H1 (cell line): ENCODE measurements around the gene NPPA. TPM values are rescaled to one million over a fixed set of nuclear protein-coding genes. Genes with fewer than 3 reads are reported as not detected.

ENCODE experiments used
- CTCF ChIA-PET: fragments of 300-600 bp; sonication (Branson Sonifier 250); formaldehyde crosslinking; loops from one replicate; lab custom pipeline; 2021; ENCODE audit not compliant: partially characterized antibody; lab: Charles Lee
- POLR2A ChIA-PET: fragments of 300-600 bp; sonication (Branson Sonifier 250); formaldehyde crosslinking; loops from one replicate; lab custom pipeline; 2021; ENCODE audit warnings: inconsistent platforms; ENCODE audit not compliant: partially characterized antibody; lab: Charles Lee
- DNase-seq, 2 experiments: peaks; one replicate each; pipeline versions ENCODE4 v3.0.0 to v3.0.0-alpha.2; 2010 to 2022; ENCODE audit warnings: low spot score in 2 of 2, low read depth in 1 of 2, mixed read lengths in 1 of 2
- FAIRE-seq: peaks from 2 replicates; lab custom pipeline; 2011; peaks lifted over from hg19 to GRCh38; lab: Jason Lieb, UNC
- H2AFZ ChIP-seq: 2 replicates; pipeline ENCODE4 v1.8.1; 2012; ENCODE audit warnings: low read length, inconsistent platforms
- H2AK5ac ChIP-seq: 2 replicates; pipeline ENCODE4 v1.6.1; 2013; ENCODE audit warnings: low read depth, low read length
- H2BK120ac ChIP-seq: replicated peaks from 2 replicates; pipeline ENCODE3; 2013; ENCODE audit warnings: low read depth, low read length, inconsistent platforms
- H2BK12ac ChIP-seq: 2 replicates; pipeline ENCODE4 v1.6.1; 2013; ENCODE audit warnings: low read depth, low read length
- H2BK15ac ChIP-seq: 2 replicates; pipeline ENCODE4 v1.6.1; 2013; ENCODE audit warnings: low read length
- H2BK20ac ChIP-seq: 2 replicates; pipeline ENCODE4 v1.6.1; 2013; ENCODE audit warnings: low read length
- H2BK5ac ChIP-seq: 2 replicates; pipeline ENCODE4 v1.6.1; 2013; ENCODE audit warnings: low read depth, low read length
- H3K14ac ChIP-seq: 2 replicates; pipeline ENCODE4 v1.6.1; 2013; ENCODE audit warnings: inconsistent platforms; ENCODE audit not compliant: insufficient read length
- H3K18ac ChIP-seq: 2 replicates; pipeline ENCODE4 v1.6.1; 2013; ENCODE audit warnings: low read length; ENCODE audit errors: extremely low read depth
- H3K23ac ChIP-seq: 2 replicates; pipeline ENCODE4 v1.6.1; 2013; ENCODE audit warnings: inconsistent platforms; ENCODE audit not compliant: insufficient read length
- H3K23me2 ChIP-seq: 2 replicates; pipeline ENCODE4 v1.6.1; 2013; ENCODE audit warnings: low read depth, low read length
- H3K27ac ChIP-seq: 2 replicates; pipeline ENCODE4 v1.6.1; 2011; ENCODE audit warnings: low read depth, low read length, inconsistent platforms
- H3K27me3 ChIP-seq, 4 experiments: replicated peaks in 1 of 4; 1 replicate in 1 of 4; 2 replicates in 3 of 4; pipeline versions ENCODE4 v1.6.1 to v1.8.1; 2011 to 2013; ENCODE audit warnings: low read length in 3 of 4, mild to moderate bottlenecking in 3 of 4, inconsistent platforms in 2 of 4, mixed read lengths in 2 of 4, moderate library complexity in 1 of 4; ENCODE audit not compliant: control insufficient read depth in 3 of 4, insufficient read depth in 3 of 4; ENCODE audit errors: extremely low read depth in 1 of 4
- H3K36me3 ChIP-seq, 4 experiments: 2 replicates each; pipeline versions ENCODE4 v1.6.1 to v1.8.1; 2011 to 2013; ENCODE audit warnings: mild to moderate bottlenecking in 4 of 4, low read length in 3 of 4, moderate library complexity in 2 of 4, control low read depth in 1 of 4, inconsistent platforms in 1 of 4; ENCODE audit not compliant: insufficient read depth in 4 of 4, control insufficient read depth in 2 of 4
- H3K4ac ChIP-seq: replicated peaks from 2 replicates; pipeline ENCODE3; 2013; ENCODE audit warnings: low read length, low read depth, mixed read lengths, inconsistent platforms; ENCODE audit not compliant: insufficient read length
- H3K4me1 ChIP-seq, 4 experiments: replicated peaks in 1 of 4; 1 replicate in 1 of 4; 2 replicates in 3 of 4; pipeline versions ENCODE4 v1.6.1 to v1.8.1; 2011 to 2013; ENCODE audit warnings: low read length in 3 of 4, inconsistent platforms in 2 of 4, mixed read lengths in 1 of 4; ENCODE audit not compliant: insufficient read depth in 4 of 4, control insufficient read depth in 3 of 4
- H3K4me2 ChIP-seq, 2 experiments: 2 replicates each; pipeline versions ENCODE4 v1.6.1 to v1.8.1; 2011 to 2013; ENCODE audit warnings: low read depth in 2 of 2, low read length in 2 of 2, control low read depth in 1 of 2, inconsistent platforms in 1 of 2, mild to moderate bottlenecking in 1 of 2; ENCODE audit not compliant: insufficient read depth in 1 of 2
- H3K4me3 ChIP-seq, 4 experiments: fragments of 200-600, 300-600 bp in 1 of 4; sonication (generic), shearing (Covaris generic), sonication (Bioruptor Twin) in 1 of 4; 2 replicates each; pipeline versions ENCODE4 v1.5.1 to v1.8.1; 2011 to 2016; ENCODE audit warnings: low read length in 4 of 4, low read depth in 3 of 4, control low read depth in 2 of 4, inconsistent platforms in 2 of 4, mild to moderate bottlenecking in 2 of 4, mixed read lengths in 1 of 4, moderate library complexity in 1 of 4; ENCODE audit not compliant: insufficient read depth in 2 of 4; ENCODE audit errors: extremely low read depth in 1 of 4
- H3K56ac ChIP-seq: replicated peaks from 2 replicates; pipeline ENCODE3; 2013; ENCODE audit warnings: low read depth, mild to moderate bottlenecking, mixed read lengths, low read length, inconsistent platforms; ENCODE audit not compliant: insufficient read length
- H3K79me1 ChIP-seq: 2 replicates; pipeline ENCODE4 v1.6.1; 2013; ENCODE audit warnings: low read depth, low read length, control low read depth
- H3K79me2 ChIP-seq, 2 experiments: 2 replicates each; pipeline versions ENCODE4 v1.6.1 to v1.8.1; 2012 to 2013; ENCODE audit warnings: low read length in 2 of 2, mild to moderate bottlenecking in 2 of 2, inconsistent platforms in 1 of 2; ENCODE audit not compliant: insufficient read depth in 2 of 2, control insufficient read depth in 1 of 2
- H3K9ac ChIP-seq, 4 experiments: replicated peaks in 1 of 4; 1 replicate in 1 of 4; 2 replicates in 3 of 4; pipeline versions ENCODE4 v1.6.1 to v1.8.1; 2011 to 2013; ENCODE audit warnings: low read depth in 3 of 4, low read length in 3 of 4, control low read depth in 2 of 4, mild to moderate bottlenecking in 2 of 4, moderate library complexity in 2 of 4, inconsistent platforms in 1 of 4; ENCODE audit errors: extremely low read depth in 1 of 4
- H3K9me3 ChIP-seq, 2 experiments: 2 replicates each; pipeline versions ENCODE4 v1.6.1 to v1.8.1; 2012 to 2013; ENCODE audit warnings: mild to moderate bottlenecking in 2 of 2, moderate library complexity in 2 of 2, control low read depth in 1 of 2, inconsistent platforms in 1 of 2, low read depth in 1 of 2, low read length in 1 of 2, mixed read lengths in 1 of 2; ENCODE audit not compliant: insufficient read depth in 2 of 2
- H4K20me1 ChIP-seq, 2 experiments: replicated peaks in 1 of 2; 2 replicates each; pipeline versions ENCODE3 to v1.8.1; 2011 to 2013; ENCODE audit warnings: inconsistent platforms in 2 of 2, low read length in 2 of 2, mild to moderate bottlenecking in 1 of 2; ENCODE audit not compliant: insufficient read depth in 2 of 2, control insufficient read depth in 1 of 2
- H4K5ac ChIP-seq: 2 replicates; pipeline ENCODE4 v1.6.1; 2013; ENCODE audit warnings: low read length, low read depth, mixed read lengths, inconsistent platforms; ENCODE audit not compliant: insufficient read length
- H4K8ac ChIP-seq: 2 replicates; pipeline ENCODE4 v1.8.0; 2013; ENCODE audit warnings: mild to moderate bottlenecking, moderate library complexity, low read length, inconsistent platforms; ENCODE audit not compliant: insufficient read depth; ENCODE audit errors: extremely low read depth
- H4K91ac ChIP-seq: replicated peaks from 2 replicates; pipeline ENCODE3; 2013; ENCODE audit warnings: low read length, mixed read lengths, inconsistent platforms; ENCODE audit not compliant: insufficient read length
- BRCA1 ChIP-seq: IDR thresholded peaks from 2 replicates; pipeline ENCODE4 v1.6.1; 2012; ENCODE audit warnings: low read depth, low read length, improper control_type of control experiment
- CBX5 ChIP-seq: fragments of 300-800, 300-1000 bp; sonication (generic); IDR thresholded peaks from 2 replicates; pipeline ENCODE4 v1.7.1; 2016; ENCODE audit warnings: antibody characterized with exemption, low read length, low read depth
- CEBPB ChIP-seq: IDR thresholded peaks from 2 replicates; pipeline ENCODE4 v1.6.1; 2012; ENCODE audit warnings: low read depth, low read length
- CHD2 ChIP-seq: IDR thresholded peaks from 2 replicates; pipeline ENCODE4 v1.6.1; 2012; ENCODE audit warnings: low read length, improper control_type of control experiment
- HDAC2 ChIP-seq, 2 experiments: fragments of 300-600 bp in 1 of 2; sonication (generic) in 1 of 2; IDR thresholded peaks; 2 replicates each; pipeline ENCODE4 v1.6.1; 2011 to 2012; ENCODE audit warnings: low read depth in 2 of 2, low read length in 2 of 2, mild to moderate bottlenecking in 2 of 2, moderate library complexity in 2 of 2, borderline replicate concordance in 1 of 2, inconsistent platforms in 1 of 2
- KDM1A ChIP-seq: fragments of 200-600, 300-600 bp; sonication (generic); IDR thresholded peaks from 2 replicates; pipeline ENCODE4 v1.7.1; 2016; ENCODE audit warnings: mild to moderate bottlenecking, low read length, borderline replicate concordance
- MAFK ChIP-seq: IDR thresholded peaks from 2 replicates; pipeline ENCODE4 v1.6.1; 2012; ENCODE audit warnings: low read depth, mild to moderate bottlenecking, improper control_type of control experiment, low read length
- RAD21 ChIP-seq, 2 experiments: IDR thresholded peaks in 1 of 2; conservative IDR thresholded peaks in 1 of 2; 2 replicates each; pipeline ENCODE4 v1.6.1; 2011; ENCODE audit warnings: low read depth in 2 of 2, low read length in 2 of 2, improper control_type of control experiment in 1 of 2, inconsistent platforms in 1 of 2, mild to moderate bottlenecking in 1 of 2, moderate library complexity in 1 of 2
- SAP30 ChIP-seq: fragments of 300-600 bp; sonication (generic); IDR thresholded peaks from 2 replicates; pipeline ENCODE4 v1.7.1; 2012; ENCODE audit warnings: low read length, moderate library complexity, mild to moderate bottlenecking, inconsistent platforms; ENCODE audit not compliant: insufficient read depth, insufficient replicate concordance
- SIX5 ChIP-seq: IDR thresholded peaks from 2 replicates; pipeline ENCODE4 v1.6.1; 2011; ENCODE audit warnings: mild to moderate bottlenecking, low read depth, low read length
- SRF ChIP-seq: IDR thresholded peaks from 2 replicates; pipeline ENCODE4 v1.6.1; 2011; ENCODE audit warnings: mild to moderate bottlenecking, low read depth, low read length, moderate library complexity
- TAF7 ChIP-seq: optimal IDR thresholded peaks from 2 replicates; pipeline ENCODE3; 2011; ENCODE audit warnings: low read depth, mild to moderate bottlenecking, inconsistent platforms, low read length, moderate library complexity, borderline replicate concordance
- WGBS, 2 experiments: shearing (Covaris generic) in 1 of 2; methylation state at CpG; one replicate each; pipeline versions ENCODE4 v1.1.6 to v1.1.7; 2013 to 2015; ENCODE audit warnings: low lambda C conversion rate in 2 of 2, mixed read lengths in 2 of 2, inconsistent platforms in 1 of 2, low coverage in 1 of 2, missing lambda C conversion rate in 1 of 2; ENCODE audit not compliant: insufficient replicate concordance in 2 of 2, insufficient coverage in 1 of 2, insufficient read length in 1 of 2; ENCODE audit errors: extremely low coverage in 1 of 2, missing lambda C conversion rate in 1 of 2; 5-methylcytosine and 5-hydroxymethylcytosine counted together
- polyA plus RNA-seq, 7 experiments: library from polyadenylated mRNA; depleted of rRNA in 3 of 7; stranded (reverse) in 5 of 7; unstranded in 2 of 7; fragments of >200 nt in 5 of 7; fragments of 200-250 nt in 2 of 7; gene quantifications; 1 replicate in 5 of 7; 2 replicates in 1 of 7; 4 replicates in 1 of 7; pipeline versions ENCODE4 v1.2.1 to v1.2.3, GENCODE V29; 2011 to 2013; ENCODE audit warnings: missing spikeins in 2 of 7, mixed read lengths in 2 of 7
- total RNA-seq: library from RNA; stranded (reverse); fragmentation: NEBNext Ultra II Directional; extraction: Animal tissue kit (Norgen Biotek cat#: 25700); gene quantifications from 2 replicates; pipeline ENCODE4 v1.2.1, GENCODE V29; 2021
- TF ChIP-seq, protein P1 (sequence below): IDR thresholded peaks from 2 replicates; pipeline ENCODE4 v1.6.1; 2012; ENCODE audit warnings: inconsistent platforms

NPPA gene
- total and polyA plus RNA-seq, 2 of the 8 experiments (the other 6 are each of a cell fraction or from before 2014, with no cell fraction given), result not detected

DNA sequence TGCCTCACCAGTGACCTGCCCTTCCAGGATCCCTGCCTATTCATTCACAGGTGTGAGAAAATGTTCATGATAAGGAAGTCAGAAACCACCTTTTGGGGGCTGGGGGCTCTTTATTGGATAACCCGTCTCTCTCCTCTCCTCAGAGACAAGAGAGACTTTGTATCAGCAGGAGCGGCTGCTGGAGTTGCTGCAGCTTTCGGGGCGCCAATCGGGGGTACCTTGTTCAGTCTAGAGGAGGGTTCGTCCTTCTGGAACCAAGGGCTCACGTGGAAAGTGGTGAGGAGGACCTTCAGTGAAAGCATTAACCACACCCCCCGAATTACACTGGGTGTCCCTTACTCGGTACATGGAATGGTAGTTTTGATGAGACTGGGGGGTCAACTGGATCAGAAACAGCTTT lies 20.6 kb downstream of the NPPA start:
- Histone ChIP-seq H4K8ac (no peak overlapping the region), H2AFZ (no peak overlapping the region), H3K4me1 (no peaks in the 10 kb centered on the region), H4K20me1 (peaks cover 0 to 2% of the 10 kb centered on the region in 2 experiments), H3K36me3 (peaks cover 32 to 64% (median 52%) of the 10 kb centered on the region in 4 experiments), H3K79me1 (no peaks in the 10 kb centered on the region; the same call in 1 of the 2 replicates), H3K56ac (no peak overlapping the region), H3K79me2 (no peaks in the 10 kb centered on the region), H3K14ac (no peak overlapping the region), H2BK12ac (no peak overlapping the region), H3K27ac (no peak overlapping the region), H3K9me3 (no peaks in the 10 kb centered on the region), H3K4ac (no peak overlapping the region), H3K23ac (no peak overlapping the region), H4K91ac (no peak overlapping the region), H2BK5ac (no peak overlapping the region), H2BK15ac (no peak overlapping the region), H3K18ac (no peak overlapping the region), H2BK120ac (no peak overlapping the region), H3K4me3 (no peak overlapping the region), H2BK20ac (no peak overlapping the region), H3K27me3 (no peaks in the 10 kb centered on the region), H3K9ac (no peak overlapping the region; a peak in 1 of 7 replicates), H3K23me2 (no peaks in the 10 kb centered on the region), H4K5ac (no peak overlapping the region), H2AK5ac (no peak overlapping the region), H3K4me2 (no peak overlapping the region)
- CTCF ChIA-PET, result interaction anchor here (1.8 kb wide), 1 partner anchor 81 kb away, joined by 5 read pairs; no protein-coding TSS in a partner anchor
- POLR2A ChIA-PET, result no interaction called here
- DNase-seq (no peak), FAIRE-seq (no peak)
- 86% methylated on average over 9 of the region's 9 CpGs; no CpG with 5 or more reads in 1 of the 2 experiments for WGBS, 2 experiments
- TF ChIP-seq CHD2, result no peak
- no peak for TF ChIP-seq MAFK
- TF ChIP-seq SRF, result no peak
- TF ChIP-seq CEBPB, result no peak
- TF ChIP-seq KDM1A, result no peak
- TF ChIP-seq, protein P1, sequence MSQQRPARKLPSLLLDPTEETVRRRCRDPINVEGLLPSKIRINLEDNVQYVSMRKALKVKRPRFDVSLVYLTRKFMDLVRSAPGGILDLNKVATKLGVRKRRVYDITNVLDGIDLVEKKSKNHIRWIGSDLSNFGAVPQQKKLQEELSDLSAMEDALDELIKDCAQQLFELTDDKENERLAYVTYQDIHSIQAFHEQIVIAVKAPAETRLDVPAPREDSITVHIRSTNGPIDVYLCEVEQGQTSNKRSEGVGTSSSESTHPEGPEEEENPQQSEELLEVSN, result no peak
- no peak for TF ChIP-seq HDAC2 (IDR thresholded peaks at IDR 0.05; ENCODE audit: borderline replicate concordance in 1 of 2, low read depth in 2 of 2, low read length in 2 of 2)
- TF ChIP-seq BRCA1, result no peak
- TF ChIP-seq TAF7, result no peak
- no peak for TF ChIP-seq CBX5
- no peak for TF ChIP-seq RAD21 (IDR thresholded peaks at IDR 0.05 in 1 of 2, conservative IDR thresholded peaks at IDR 0.05 in 1 of 2; ENCODE audit: low read depth in 2 of 2, low read length in 2 of 2)
- TF ChIP-seq SAP30, result no peak
- TF ChIP-seq SIX5, result no peak
